CD1c-positive myeloid dendritic cell (primary cell): ENCODE data around the gene UBFD1.
"Not testable (repeated sequence)": the region's sequence is repeated elsewhere in the genome, so short reads cannot be mapped to it uniquely, and the experiment has no call there.

Experiments used
- DNase-seq: peaks from one replicate; pipeline ENCODE4 v3.0.0-alpha.2; 2016; ENCODE audit errors: extremely low spot score

The UBFD1 gene

DNA sequence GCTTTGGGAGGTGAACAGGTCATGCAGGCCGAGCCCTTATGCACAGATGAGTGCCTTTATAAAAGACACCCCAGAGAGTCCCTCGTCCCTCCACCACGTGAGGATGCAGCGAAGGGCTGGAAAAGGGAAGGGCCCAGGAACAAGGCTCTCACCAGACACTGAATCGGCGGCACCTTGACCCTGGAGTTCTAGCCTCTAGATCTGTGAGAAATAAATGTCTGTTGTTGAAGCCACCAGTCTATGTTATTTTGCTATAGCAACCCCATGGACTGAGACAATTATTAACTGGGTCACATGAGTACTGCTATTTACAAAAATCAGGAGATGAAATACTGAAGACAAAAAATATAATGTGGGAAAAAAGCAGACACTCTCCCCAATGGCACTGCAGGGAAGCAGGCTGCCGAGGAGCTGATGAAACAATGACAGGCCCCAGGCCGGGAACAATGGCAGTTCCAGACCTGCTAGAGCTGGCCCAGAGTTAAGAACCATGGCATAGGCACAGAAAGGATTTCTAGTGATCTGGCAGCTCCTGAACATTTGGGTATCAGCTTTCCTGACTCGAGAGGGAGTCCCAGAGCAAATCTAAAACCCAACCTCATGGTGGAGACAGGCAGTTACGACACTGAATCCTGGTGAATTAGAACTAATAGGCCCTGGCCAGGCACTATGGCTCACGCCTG lies 29.4 kb upstream of the UBFD1 start:
- DNase-seq, result no peak

GRCh38 chr16:23528644-23529310 lies 28.8 kb upstream of the UBFD1 start:
- DNase-seq, result peak; percentile 45

DNA sequence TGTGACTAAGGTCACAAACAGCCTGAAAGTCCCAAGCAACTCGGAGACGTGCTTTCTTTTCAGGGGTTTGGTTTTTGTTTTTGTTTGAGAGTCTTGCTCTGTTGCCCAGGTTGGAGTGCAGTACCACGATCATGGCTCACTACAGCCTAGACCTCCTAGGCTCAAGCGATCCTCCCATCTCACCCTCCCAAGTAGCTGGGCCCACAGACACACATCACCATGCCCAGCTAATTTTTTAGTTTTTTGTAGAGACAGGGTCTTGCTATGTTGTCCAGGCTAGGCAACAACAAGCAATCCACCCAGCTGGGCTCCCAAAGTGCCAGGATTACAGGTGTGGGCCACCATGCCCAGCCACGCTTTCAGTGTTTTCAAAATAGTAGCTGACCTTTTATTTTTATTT lies 27.5 kb upstream of the UBFD1 start:
- DNase-seq, result no peak

DNA sequence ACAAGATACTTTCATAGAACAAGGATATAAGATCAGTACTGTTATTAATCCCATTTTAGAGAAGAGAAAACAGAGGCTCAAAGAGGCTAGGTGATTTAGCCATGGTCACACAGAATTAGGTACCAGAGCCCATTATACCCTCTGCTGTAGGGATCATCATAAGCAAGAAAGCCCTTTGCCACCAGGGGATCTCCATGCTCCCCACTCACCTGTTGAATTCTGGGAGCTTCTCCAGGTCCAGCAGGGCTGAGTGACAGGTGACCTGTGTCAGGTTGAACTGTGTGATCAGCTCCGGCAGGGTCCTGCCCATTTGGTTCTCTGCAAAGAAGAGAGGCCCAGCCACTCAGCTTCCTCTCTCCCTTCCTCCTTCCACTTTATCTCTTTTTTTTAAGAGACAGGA lies 25.1 kb upstream of the UBFD1 start:
- no peak for DNase-seq

GRCh38 chr16:23534868-23535860 lies 22.4 kb upstream of the UBFD1 start:
- no peak for DNase-seq

GRCh38 chr16:23535901-23536300 lies 21.6 kb upstream of the UBFD1 start:
- DNase-seq, result no peak

- no peak for DNase-seq
Observed at GRCh38 chr16:23537390-23537789, 20.1 kb upstream of the UBFD1 start.

DNA sequence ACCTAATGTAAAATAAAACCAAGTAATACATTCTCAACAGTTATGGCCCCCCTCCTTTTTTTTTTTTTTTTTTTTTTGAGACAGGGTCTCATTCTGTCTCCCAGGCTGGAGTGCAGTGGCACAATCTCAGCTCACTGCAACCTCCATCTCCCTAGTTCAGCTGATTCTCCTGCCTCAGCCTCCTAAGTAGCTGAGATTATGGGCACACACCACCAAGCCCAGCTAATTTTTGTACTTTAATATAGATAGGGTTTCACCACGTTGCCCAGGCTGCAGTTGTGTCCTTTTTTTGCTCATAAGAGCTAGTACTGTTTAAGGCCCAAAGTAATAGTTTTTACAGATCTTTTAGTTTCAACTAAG lies 18.6 kb upstream of the UBFD1 start:
- no peak for DNase-seq

- DNase-seq, result no peak
Observed at GRCh38 chr16:23539984-23540816, 17.3 kb upstream of the UBFD1 start.

GRCh38 chr16:23540817-23541178 lies 16.7 kb upstream of the UBFD1 start:
- DNase-seq, result not testable (repeated sequence)

DNA sequence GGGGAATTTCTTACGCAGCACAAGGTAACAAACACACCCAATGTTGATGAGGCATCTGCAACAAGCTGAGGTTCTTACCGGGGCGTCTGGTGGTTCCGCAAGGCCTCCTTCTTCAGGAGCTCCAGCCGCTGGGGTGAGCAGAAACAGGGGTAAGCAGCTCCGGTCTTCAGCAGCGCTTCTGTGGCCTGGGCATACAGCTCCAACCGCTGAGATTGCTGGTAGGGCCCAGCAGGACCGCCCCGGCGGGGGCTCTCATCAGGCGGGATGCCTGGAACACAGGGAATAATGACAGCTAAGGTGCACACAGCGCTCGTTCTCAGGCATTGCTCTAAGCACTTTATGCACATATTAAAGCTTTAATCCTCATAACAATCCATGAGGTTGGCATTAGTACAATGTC lies 13.1 kb upstream of the UBFD1 start:
- DNase-seq, result no peak

DNA sequence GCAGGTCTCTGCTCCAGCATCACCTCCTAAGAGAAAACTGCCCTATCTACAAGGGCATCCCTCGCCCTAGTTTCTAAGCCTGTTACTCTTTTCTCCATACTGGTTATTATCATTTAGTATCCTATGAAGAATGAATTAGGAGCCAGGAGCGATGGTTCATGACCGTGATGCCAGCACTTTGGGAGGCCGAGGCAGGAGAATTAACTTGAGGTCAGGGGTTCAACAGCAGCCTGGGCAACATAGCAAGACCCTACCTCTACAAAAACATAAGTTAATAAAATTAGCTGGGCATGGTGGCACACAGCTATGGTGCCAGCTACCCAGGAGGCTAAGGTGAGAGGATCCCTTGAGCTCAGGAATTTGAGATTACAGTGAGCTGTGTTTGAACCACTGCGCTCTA lies 7.6 kb upstream of the UBFD1 start:
- no peak for DNase-seq

DNA sequence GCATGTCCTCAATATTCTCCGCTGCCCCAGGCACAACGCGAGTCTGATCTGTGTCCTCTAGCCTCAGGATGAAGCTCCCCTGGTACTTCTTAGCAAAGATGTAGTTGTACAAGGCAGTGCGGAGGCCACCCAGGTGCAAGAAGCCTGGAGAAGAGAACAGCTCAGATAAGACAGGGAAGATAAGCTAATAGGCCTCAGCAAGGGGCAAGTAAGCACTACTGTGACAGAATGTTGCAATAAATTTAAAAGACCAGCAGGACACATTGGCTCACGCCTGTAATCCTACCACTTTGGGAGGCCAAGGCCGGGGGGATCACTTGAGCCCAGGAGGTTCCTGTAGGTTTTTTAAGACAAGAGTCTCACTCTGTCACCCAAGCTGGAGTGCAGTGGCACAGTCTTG lies 5.4 kb upstream of the UBFD1 start:
- no peak for DNase-seq

- no peak for DNase-seq
Observed at GRCh38 chr16:23554536-23554935, 3.0 kb upstream of the UBFD1 start.

- DNase-seq, result no peak
Observed at GRCh38 chr16:23557779-23558702, 514 bp downstream of the UBFD1 start.

- no peak for DNase-seq
Observed at GRCh38 chr16:23561586-23561985, 4.1 kb downstream of the UBFD1 start.

GRCh38 chr16:23562505-23562904 lies 5.0 kb downstream of the UBFD1 start:
- DNase-seq, result no peak

- DNase-seq, result no peak
Observed at GRCh38 chr16:23563186-23563585, 5.7 kb downstream of the UBFD1 start.

DNA sequence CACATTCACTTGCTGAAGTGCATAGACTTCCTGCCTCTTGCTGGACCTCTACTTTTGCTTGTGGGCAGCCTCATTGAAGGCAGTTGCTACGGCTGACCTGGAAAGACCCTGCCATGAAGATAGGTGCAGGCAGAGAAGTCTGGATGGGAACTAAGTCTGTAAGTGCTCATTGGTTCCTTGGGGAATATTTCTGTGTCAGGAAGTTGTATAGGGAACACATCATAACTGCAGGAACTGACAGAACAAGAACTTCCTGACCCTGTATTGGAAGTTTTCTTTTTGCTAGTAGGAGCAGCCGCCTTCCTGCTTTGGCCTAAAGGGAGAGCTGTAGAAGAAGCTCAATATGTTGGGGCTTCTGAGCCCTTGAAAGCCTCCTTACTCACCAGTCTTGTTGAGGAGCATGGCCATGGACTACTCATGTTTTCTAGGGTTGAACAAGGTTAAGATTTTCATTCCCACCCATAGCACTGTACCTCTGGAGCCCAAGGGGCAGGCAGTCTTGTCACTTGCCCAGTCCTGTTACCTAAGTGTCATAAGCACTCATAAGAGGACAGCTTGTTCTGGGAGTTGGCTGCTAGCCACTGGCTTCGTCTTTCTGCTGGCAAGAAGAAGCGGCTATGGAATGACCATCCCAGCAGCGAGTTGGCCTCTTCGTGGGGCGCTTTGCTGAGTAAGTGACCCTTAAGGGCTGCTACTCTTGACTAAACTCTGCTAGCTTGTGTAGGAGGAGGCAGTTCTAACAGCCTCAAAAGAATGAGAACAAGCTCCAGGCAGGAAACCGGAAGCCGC lies 7.2 kb downstream of the UBFD1 start:
- DNase-seq, result no peak

GRCh38 chr16:23566724-23567123 lies 9.2 kb downstream of the UBFD1 start:
- no peak for DNase-seq
